GM12878 (cell line): Measurements from ENCODE around the gene DSTYK. TPM values are rescaled to one million over a fixed set of nuclear protein-coding genes. Genes with fewer than 3 reads are reported as not detected.

ENCODE experiments used
- ATAC-seq: fragments of 200-7000 bp; cut with Tn5 transposase; 3 replicates; pipeline ENCODE4 v1.9.1; 2020; ENCODE audit warnings: mild to moderate bottlenecking, moderate library complexity
- BruUV-seq: library from RNA; stranded (reverse); fragments of 400-500 nt; replicated peaks from 2 replicates; lab custom pipeline; 2021; lab: Mats Ljungman, UMichigan
- CTCF ChIA-PET: fragments of 300-600 bp; sonication (Branson Sonifier 250); formaldehyde crosslinking; extraction: SDS; loops from one replicate; lab custom pipeline; 2021; ENCODE audit warnings: inconsistent platforms; lab: Yijun Ruan, JAX
- POLR2A ChIA-PET: fragments of 350-600 bp; formaldehyde crosslinking; extraction: SDS; loops from one replicate; lab custom pipeline; 2021; ENCODE audit warnings: inconsistent platforms; lab: Charles Lee
- RAD21 ChIA-PET: fragments of 300-600 bp; sonication (Branson Sonifier 250); formaldehyde crosslinking; loops from one replicate; lab custom pipeline; 2023; ENCODE audit warnings: antibody characterized with exemption; ENCODE audit not compliant: unreplicated experiment; lab: Charles Lee
- SMC1A ChIA-PET: fragments of 300-600 bp; sonication (Branson Sonifier 250); formaldehyde crosslinking; loops from one replicate; lab custom pipeline; 2023; ENCODE audit not compliant: unreplicated experiment, uncharacterized antibody; lab: Charles Lee
- DNase-seq: peaks from one replicate; pipeline ENCODE4 v3.0.0-alpha.2; 2011; ENCODE audit warnings: low read depth, low spot score
- FAIRE-seq: peaks from 3 replicates; lab custom pipeline; 2011; peaks lifted over from hg19 to GRCh38; lab: Jason Lieb, UNC
- H2AFZ ChIP-seq: 2 replicates; pipeline ENCODE4 v1.6.0; 2011; ENCODE audit warnings: low read depth, low read length, control low read depth; ENCODE audit not compliant: control insufficient read depth
- H3K27ac ChIP-seq: 2 replicates; pipeline ENCODE4 v1.5.1; 2011; ENCODE audit warnings: control low read depth; ENCODE audit not compliant: control insufficient read depth, insufficient read depth
- H3K27me3 ChIP-seq, 2 experiments: replicated peaks in 1 of 2; 2 replicates each; pipeline versions ENCODE4 v1.6.0 to v1.6.1; 2011; ENCODE audit warnings: low read length in 1 of 2; ENCODE audit not compliant: control insufficient read depth in 2 of 2, insufficient read depth in 2 of 2
- H3K36me3 ChIP-seq, 2 experiments: 2 replicates each; pipeline ENCODE4 v1.5.1; 2011; ENCODE audit warnings: low read length in 1 of 2; ENCODE audit not compliant: control insufficient read depth in 2 of 2, insufficient read depth in 2 of 2
- H3K4me1 ChIP-seq: 2 replicates; pipeline ENCODE4 v1.6.1; 2011; ENCODE audit warnings: mild to moderate bottlenecking, low read length, moderate library complexity, mixed read lengths; ENCODE audit not compliant: control insufficient read depth, insufficient read depth
- H3K4me2 ChIP-seq: 2 replicates; pipeline ENCODE4 v1.6.0; 2011; ENCODE audit warnings: control low read depth; ENCODE audit not compliant: control insufficient read depth, insufficient read depth
- H3K4me3 ChIP-seq: fragments of 200-600 bp; sonication (generic); 2 replicates; pipeline ENCODE4 v1.5.1; 2016
- H3K79me2 ChIP-seq: 2 replicates; pipeline ENCODE4 v1.6.0; 2011; ENCODE audit warnings: low read length; ENCODE audit not compliant: control insufficient read depth, insufficient read depth
- H3K9ac ChIP-seq: 2 replicates; pipeline ENCODE4 v1.8.0; 2011; ENCODE audit warnings: low read length, control low read depth, mixed read lengths; ENCODE audit not compliant: control insufficient read depth, insufficient read depth
- H3K9me3 ChIP-seq: replicated peaks from 3 replicates; pipeline ENCODE4 v1.5.1; 2011; ENCODE audit warnings: mild to moderate bottlenecking, low read length; ENCODE audit not compliant: control insufficient read depth, insufficient read depth
- H4K20me1 ChIP-seq: 2 replicates; pipeline ENCODE4 v1.6.0; 2011; ENCODE audit not compliant: control insufficient read depth, insufficient read depth
- ATF7 ChIP-seq: fragments of 450-650 bp; IDR thresholded peaks from 2 replicates; pipeline ENCODE4 v1.6.1; 2016; ENCODE audit warnings: low read depth, mild to moderate bottlenecking
- CBX3 ChIP-seq: fragments of 200-600 bp; sonication (generic); IDR thresholded peaks from 2 replicates; pipeline ENCODE4 v1.6.1; 2016; ENCODE audit warnings: low read depth, borderline replicate concordance
- CHD4 ChIP-seq: fragments of 200-600 bp; sonication (generic); IDR thresholded peaks from 2 replicates; pipeline ENCODE4 v1.6.1; 2016; ENCODE audit warnings: mild to moderate bottlenecking
- EP300 ChIP-seq, 2 experiments: fragments of 150-350 bp in 1 of 2; IDR thresholded peaks; 2 replicates each; pipeline ENCODE4 v1.6.1; 2011 to 2012; ENCODE audit warnings: low read depth in 2 of 2, low read length in 2 of 2, borderline replicate concordance in 1 of 2, improper control_type of control experiment in 1 of 2, inconsistent platforms in 1 of 2; ENCODE audit not compliant: control insufficient read depth in 1 of 2
- ETV6 ChIP-seq, 2 experiments: fragments of 450-650 bp in 1 of 2; IDR thresholded peaks in 1 of 2; conservative IDR thresholded peaks in 1 of 2; 2 replicates each; pipeline ENCODE4 v1.6.1; 2014; ENCODE audit warnings: antibody characterized with exemption in 1 of 2, borderline replicate concordance in 1 of 2, low read depth in 1 of 2, mild to moderate bottlenecking in 1 of 2, moderate library complexity in 1 of 2
- EZH2 ChIP-seq: IDR thresholded peaks from 2 replicates; pipeline ENCODE4 v1.6.1; 2012; ENCODE audit warnings: low read depth, mild to moderate bottlenecking, control low read depth, inconsistent platforms, low read length, borderline replicate concordance; ENCODE audit not compliant: control insufficient read depth
- FOS ChIP-seq: IDR thresholded peaks from 3 replicates; pipeline ENCODE4 v1.6.1; 2011; ENCODE audit warnings: borderline replicate concordance; ENCODE audit not compliant: insufficient read length; ENCODE audit errors: extremely low read depth
- GATAD2B ChIP-seq: fragments of 450-650 bp; conservative IDR thresholded peaks from 2 replicates; pipeline ENCODE4 v1.6.1; 2017; ENCODE audit warnings: low read depth, mild to moderate bottlenecking, moderate library complexity
- HDGF ChIP-seq: fragments of 450-650 bp; IDR thresholded peaks from 2 replicates; pipeline ENCODE4 v1.6.1; 2016; ENCODE audit warnings: antibody characterized with exemption
- JUND ChIP-seq: IDR thresholded peaks from 2 replicates; pipeline ENCODE4 v1.6.1; 2012; ENCODE audit warnings: low read depth, mild to moderate bottlenecking, low read length, improper control_type of control experiment, moderate library complexity
- NFYB ChIP-seq: IDR thresholded peaks from 2 replicates; pipeline ENCODE4 v1.6.1; 2011; ENCODE audit warnings: low read depth, mild to moderate bottlenecking, low read length, improper control_type of control experiment, moderate library complexity; ENCODE audit not compliant: insufficient read depth
- PML ChIP-seq: IDR thresholded peaks from 2 replicates; pipeline ENCODE4 v1.6.1; 2012; ENCODE audit warnings: low read length, inconsistent platforms
- SMC3 ChIP-seq: IDR thresholded peaks from 2 replicates; pipeline ENCODE4 v1.6.1; 2011; ENCODE audit warnings: low read length, improper control_type of control experiment, borderline replicate concordance
- SP1 ChIP-seq: IDR thresholded peaks from one replicate; pipeline ENCODE4 v1.6.1; 2011; ENCODE audit warnings: low read depth, low read length
- in situ Hi-C: fragments of 300-500 bp; cut with MboI; formaldehyde crosslinking; loops from 9 replicates; pipeline ENCODE4 v1.14.3; 2018; ENCODE audit warnings: mixed read lengths
- intact Hi-C: fragments of 100-400 bp; cut with micrococcal nuclease; formaldehyde crosslinking; loops from one replicate; pipeline ENCODE4 v1.14.2; 2022; ENCODE audit not compliant: unreplicated experiment
- polyA plus RNA-seq, 11 experiments: library from polyadenylated mRNA; depleted of rRNA in 4 of 11; unstranded in 6 of 11; stranded (reverse) in 5 of 11; fragments of >200 nt; fragmentation: Nextera tagmentation in 4 of 11; fragmentation: Illumina TruSeq in 1 of 11; extraction: Ambion mirVana in 4 of 11; extraction: Trizol in 1 of 11; gene quantifications; 1 replicate in 1 of 11; 2 replicates in 10 of 11; pipeline versions ENCODE4 v1.2.1 to v1.2.3, GENCODE V29; 2011 to 2016; ENCODE audit warnings: inconsistent platforms in 2 of 11, missing spikeins in 2 of 11, low read depth in 1 of 11
- total RNA-seq, 4 experiments: library from RNA; depleted of rRNA in 3 of 4; stranded (reverse); fragments of >200 nt in 3 of 4; fragmentation: Illumina TruSeq in 1 of 4; extraction: Trizol in 1 of 4; gene quantifications; 2 replicates each; pipeline versions ENCODE4 v1.2.1 to v1.2.3, GENCODE V29; 2013 to 2021
- TF ChIP-seq, protein P1 (sequence below): fragments of 450-650 bp; IDR thresholded peaks from 2 replicates; pipeline ENCODE4 v1.6.1; 2017; ENCODE audit warnings: mild to moderate bottlenecking, moderate library complexity
- TF ChIP-seq, protein P2 (sequence below): fragments of 450-650 bp; IDR thresholded peaks from 2 replicates; pipeline ENCODE4 v1.6.1; 2018; ENCODE audit warnings: mild to moderate bottlenecking, low read depth, moderate library complexity; ENCODE audit not compliant: partially characterized antibody
- TF ChIP-seq, protein P3 (sequence below): IDR thresholded peaks from 2 replicates; pipeline ENCODE4 v1.6.1; 2011; ENCODE audit warnings: low read depth, low read length, improper control_type of control experiment, borderline replicate concordance

The DSTYK gene
- total and polyA plus RNA-seq, 10 of the 15 experiments (the other 5 are each of a cell fraction or from before 2014, with no cell fraction given) = 2.7 to 5.5 (median 3.6) TPM

DNA sequence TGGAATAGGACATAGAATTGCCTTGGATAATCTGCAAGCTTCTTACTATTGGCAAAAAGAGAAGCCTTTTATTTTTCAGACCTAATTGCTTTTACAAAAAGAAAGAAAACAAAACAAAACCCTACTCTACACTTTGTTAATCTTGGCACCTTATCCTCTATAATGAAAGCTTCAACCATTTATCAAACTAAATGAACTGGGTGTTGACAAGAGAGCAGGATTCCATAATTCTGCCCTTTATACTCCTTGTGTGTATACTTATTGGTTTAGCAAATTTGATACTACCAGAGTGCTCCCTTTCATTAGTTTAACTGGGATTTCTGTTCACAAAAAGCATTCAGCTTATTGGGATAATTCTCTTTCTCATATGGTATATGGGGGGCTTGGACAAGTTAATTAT lies 13.2 kb upstream of the DSTYK start:
- no peak overlapping the region for H2AFZ ChIP-seq
- no TSS peak for BruUV-seq
- H3K4me3 ChIP-seq = no peak overlapping the region
- FAIRE-seq (no peak), ATAC-seq (no peak), DNase-seq (no peak)
- POLR2A ChIA-PET = no interaction called here
- H3K9ac ChIP-seq = no peak overlapping the region
- no peaks in the 10 kb centered on the region for H3K36me3 ChIP-seq
- H3K27me3 ChIP-seq = peaks cover 2 to 15% of the 10 kb centered on the region in 2 experiments; a peak in 3 of 4 replicates
- no peaks in the 10 kb centered on the region for H3K9me3 ChIP-seq
- in situ Hi-C loops = no loop called here
- H3K27ac ChIP-seq = no peak overlapping the region
- peaks cover 10% of the 10 kb centered on the region for H3K4me1 ChIP-seq
- H4K20me1 ChIP-seq = no peaks in the 10 kb centered on the region
- CTCF ChIA-PET = interaction anchor here (19.1 kb wide), 1 partner anchor 27 kb away, joined by 836 read pairs; no protein-coding TSS in a partner anchor
- SMC1A ChIA-PET = interaction anchor here (1.0 to 12.1 kb wide), 4 partner anchors 8 to 80 kb away, joined by 3 to 427 read pairs (median 4); no protein-coding TSS in a partner anchor
- H3K79me2 ChIP-seq = no peaks in the 10 kb centered on the region
- RAD21 ChIA-PET = interaction anchor here (24.5 kb wide), 1 partner anchor 28 kb away, joined by 728 read pairs; no protein-coding TSS in a partner anchor
- intact Hi-C loops = no loop called here
- no peak overlapping the region for H3K4me2 ChIP-seq
- TF ChIP-seq, protein P1, sequence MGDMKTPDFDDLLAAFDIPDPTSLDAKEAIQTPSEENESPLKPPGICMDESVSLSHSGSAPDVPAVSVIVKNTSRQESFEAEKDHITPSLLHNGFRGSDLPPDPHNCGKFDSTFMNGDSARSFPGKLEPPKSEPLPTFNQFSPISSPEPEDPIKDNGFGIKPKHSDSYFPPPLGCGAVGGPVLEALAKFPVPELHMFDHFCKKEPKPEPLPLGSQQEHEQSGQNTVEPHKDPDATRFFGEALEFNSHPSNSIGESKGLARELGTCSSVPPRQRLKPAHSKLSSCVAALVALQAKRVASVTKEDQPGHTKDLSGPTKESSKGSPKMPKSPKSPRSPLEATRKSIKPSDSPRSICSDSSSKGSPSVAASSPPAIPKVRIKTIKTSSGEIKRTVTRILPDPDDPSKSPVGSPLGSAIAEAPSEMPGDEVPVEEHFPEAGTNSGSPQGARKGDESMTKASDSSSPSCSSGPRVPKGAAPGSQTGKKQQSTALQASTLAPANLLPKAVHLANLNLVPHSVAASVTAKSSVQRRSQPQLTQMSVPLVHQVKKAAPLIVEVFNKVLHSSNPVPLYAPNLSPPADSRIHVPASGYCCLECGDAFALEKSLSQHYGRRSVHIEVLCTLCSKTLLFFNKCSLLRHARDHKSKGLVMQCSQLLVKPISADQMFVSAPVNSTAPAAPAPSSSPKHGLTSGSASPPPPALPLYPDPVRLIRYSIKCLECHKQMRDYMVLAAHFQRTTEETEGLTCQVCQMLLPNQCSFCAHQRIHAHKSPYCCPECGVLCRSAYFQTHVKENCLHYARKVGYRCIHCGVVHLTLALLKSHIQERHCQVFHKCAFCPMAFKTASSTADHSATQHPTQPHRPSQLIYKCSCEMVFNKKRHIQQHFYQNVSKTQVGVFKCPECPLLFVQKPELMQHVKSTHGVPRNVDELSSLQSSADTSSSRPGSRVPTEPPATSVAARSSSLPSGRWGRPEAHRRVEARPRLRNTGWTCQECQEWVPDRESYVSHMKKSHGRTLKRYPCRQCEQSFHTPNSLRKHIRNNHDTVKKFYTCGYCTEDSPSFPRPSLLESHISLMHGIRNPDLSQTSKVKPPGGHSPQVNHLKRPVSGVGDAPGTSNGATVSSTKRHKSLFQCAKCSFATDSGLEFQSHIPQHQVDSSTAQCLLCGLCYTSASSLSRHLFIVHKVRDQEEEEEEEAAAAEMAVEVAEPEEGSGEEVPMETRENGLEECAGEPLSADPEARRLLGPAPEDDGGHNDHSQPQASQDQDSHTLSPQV = no peak
- no peak for TF ChIP-seq EZH2
- TF ChIP-seq, protein P2, sequence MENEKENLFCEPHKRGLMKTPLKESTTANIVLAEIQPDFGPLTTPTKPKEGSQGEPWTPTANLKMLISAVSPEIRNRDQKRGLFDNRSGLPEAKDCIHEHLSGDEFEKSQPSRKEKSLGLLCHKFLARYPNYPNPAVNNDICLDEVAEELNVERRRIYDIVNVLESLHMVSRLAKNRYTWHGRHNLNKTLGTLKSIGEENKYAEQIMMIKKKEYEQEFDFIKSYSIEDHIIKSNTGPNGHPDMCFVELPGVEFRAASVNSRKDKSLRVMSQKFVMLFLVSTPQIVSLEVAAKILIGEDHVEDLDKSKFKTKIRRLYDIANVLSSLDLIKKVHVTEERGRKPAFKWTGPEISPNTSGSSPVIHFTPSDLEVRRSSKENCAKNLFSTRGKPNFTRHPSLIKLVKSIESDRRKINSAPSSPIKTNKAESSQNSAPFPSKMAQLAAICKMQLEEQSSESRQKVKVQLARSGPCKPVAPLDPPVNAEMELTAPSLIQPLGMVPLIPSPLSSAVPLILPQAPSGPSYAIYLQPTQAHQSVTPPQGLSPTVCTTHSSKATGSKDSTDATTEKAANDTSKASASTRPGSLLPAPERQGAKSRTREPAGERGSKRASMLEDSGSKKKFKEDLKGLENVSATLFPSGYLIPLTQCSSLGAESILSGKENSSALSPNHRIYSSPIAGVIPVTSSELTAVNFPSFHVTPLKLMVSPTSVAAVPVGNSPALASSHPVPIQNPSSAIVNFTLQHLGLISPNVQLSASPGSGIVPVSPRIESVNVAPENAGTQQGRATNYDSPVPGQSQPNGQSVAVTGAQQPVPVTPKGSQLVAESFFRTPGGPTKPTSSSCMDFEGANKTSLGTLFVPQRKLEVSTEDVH = no peak
- no peak for TF ChIP-seq ETV6 (conservative IDR thresholded peaks at IDR 0.05 in 1 of 2, IDR thresholded peaks at IDR 0.05 in 1 of 2; ENCODE audit: borderline replicate concordance in 1 of 2, low read depth in 1 of 2)
- TF ChIP-seq CHD4 = no peak
- TF ChIP-seq NFYB = no peak
- no peak for TF ChIP-seq PML
- no peak for TF ChIP-seq SP1
- no peak for TF ChIP-seq ATF7
- TF ChIP-seq CBX3 = no peak
- TF ChIP-seq, protein P3, sequence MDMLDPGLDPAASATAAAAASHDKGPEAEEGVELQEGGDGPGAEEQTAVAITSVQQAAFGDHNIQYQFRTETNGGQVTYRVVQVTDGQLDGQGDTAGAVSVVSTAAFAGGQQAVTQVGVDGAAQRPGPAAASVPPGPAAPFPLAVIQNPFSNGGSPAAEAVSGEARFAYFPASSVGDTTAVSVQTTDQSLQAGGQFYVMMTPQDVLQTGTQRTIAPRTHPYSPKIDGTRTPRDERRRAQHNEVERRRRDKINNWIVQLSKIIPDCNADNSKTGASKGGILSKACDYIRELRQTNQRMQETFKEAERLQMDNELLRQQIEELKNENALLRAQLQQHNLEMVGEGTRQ = no peak
- no peak for TF ChIP-seq HDGF
- TF ChIP-seq FOS = no peak
- no peak for TF ChIP-seq EP300 (IDR thresholded peaks at IDR 0.05; ENCODE audit: borderline replicate concordance in 1 of 2, control insufficient read depth in 1 of 2, low read depth in 2 of 2, low read length in 2 of 2)
- TF ChIP-seq JUND = no peak
- TF ChIP-seq SMC3 = no peak
- no peak for TF ChIP-seq GATAD2B
